Stimulated activated CD8-positive, alpha-beta memory T cell treated with anti-CD3 and anti-CD28 coated beads, Interleukin-2, amount 100 ng/mL, for 1 hour (primary cell): ENCODE measurements around the gene CEP170.

Experiments used
- DNase-seq, 2 donors: peaks; one replicate each; pipeline ENCODE4 v3.0.0-alpha.2; 2020; ENCODE audit warnings: low read depth in 2 of 2

CEP170 gene

DNA sequence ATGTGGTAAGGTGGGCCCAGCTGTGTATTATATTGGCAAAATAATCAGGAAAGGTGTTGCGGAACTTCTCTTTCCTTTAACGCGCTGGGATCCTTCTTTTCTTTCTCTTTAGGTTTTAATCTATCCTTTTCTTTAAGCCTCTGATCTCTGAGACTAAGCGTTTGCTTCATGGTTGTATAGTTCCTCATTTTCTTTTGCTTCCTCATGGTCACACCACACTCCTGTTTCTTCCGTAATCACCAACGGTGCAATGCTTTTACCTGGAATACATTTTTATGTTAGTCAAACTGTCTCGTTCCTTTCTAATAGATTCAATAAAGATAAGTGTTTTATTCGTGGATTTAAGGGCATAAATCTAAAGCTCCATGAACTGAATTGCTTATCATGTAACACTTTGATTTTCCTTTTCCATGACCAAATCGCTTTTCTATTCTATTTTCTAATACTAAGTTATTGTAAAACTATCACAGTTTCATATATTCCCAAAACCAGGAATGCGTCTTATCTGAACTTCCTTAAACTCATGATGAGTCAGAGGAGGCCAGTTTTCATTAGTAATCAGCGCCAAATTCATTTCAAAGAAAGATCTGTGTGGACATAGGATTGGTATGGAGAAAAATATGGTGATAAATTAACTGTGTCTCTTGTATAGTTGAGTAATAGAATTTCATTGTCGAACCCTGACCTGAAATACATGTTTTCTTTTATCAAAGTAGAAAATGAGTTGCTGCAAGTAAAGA, 13.0 kb upstream of the CEP170 start:
- DNase-seq = no peak

DNA sequence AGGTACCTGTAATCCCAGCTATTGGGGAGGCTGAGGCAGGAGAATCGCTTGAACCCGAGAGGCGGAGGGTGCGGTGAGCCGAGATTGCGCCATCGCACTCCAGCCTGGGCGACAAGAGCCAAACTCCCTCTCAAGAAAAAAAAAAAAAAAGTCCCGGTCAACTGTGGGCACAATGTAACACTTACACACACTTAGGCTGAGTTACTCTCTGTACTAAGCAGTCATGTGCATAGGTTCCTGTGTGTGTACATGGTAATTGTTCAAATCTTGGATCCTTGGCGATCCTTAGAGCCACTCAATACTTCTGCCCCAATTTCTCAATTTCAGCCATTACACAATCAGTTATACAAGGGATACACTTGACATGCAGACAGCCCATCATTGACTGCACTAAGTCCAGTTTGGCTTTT, 12.4 kb upstream of the CEP170 start:
- DNase-seq = no peak

DNA sequence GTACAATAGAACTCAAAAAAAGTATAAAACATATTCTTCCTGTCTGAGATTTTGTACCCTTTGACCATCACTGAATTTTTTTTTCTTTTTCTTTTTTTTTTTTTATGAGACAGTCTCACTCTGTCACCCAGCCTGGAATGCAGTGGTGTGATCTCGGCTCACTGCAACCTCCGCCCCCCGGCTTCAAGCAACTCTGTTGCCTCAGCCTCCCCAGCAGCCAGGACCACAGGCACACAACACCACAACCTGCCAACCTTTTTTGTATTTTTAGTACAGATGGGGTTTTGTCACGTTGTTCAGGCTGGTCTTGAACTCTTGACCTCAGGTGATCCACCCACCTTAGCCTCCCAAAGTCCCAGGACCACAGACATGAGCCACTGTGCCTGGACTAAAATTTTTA, 11.2 kb upstream of the CEP170 start:
- DNase-seq = no peak

DNA sequence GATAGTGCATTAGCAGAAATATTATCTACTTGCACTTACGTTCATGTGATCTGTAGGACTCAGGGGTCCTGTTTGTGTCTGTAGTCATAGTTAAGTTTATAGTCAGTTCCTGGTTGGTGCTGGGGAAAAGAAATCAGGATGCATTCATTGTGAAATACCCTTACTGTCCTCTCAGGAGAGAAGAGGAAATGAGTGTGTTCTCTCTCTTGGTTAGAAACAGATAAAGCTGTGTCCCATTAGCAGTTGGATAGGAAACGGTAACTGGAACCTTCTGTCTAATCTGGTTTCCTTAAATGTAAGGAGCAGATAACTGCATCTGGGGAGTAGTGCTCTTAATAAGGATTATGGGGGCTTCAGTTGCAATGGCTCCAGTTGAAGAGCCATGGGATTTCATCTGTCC, 9.6 kb upstream of the CEP170 start:
- no peak for DNase-seq

DNA sequence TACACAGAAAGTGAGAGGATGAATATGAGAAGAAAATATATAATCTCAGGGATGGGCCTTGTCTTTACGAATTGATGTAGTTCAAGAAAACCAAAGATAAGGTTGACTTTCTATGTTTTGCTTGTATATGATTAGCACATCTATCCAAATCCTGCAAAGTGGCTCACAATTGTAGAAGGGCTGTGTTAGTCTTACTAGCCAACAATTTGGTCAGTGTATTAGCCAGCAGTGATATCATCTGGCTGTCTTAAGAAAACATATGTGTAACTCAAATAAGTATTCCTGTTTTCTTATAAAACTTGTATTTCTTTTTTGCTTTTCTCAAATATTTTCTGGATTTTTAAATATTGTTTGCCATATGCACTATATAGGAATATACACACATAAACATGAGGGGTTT, 6.3 kb upstream of the CEP170 start:
- DNase-seq = no peak

DNA sequence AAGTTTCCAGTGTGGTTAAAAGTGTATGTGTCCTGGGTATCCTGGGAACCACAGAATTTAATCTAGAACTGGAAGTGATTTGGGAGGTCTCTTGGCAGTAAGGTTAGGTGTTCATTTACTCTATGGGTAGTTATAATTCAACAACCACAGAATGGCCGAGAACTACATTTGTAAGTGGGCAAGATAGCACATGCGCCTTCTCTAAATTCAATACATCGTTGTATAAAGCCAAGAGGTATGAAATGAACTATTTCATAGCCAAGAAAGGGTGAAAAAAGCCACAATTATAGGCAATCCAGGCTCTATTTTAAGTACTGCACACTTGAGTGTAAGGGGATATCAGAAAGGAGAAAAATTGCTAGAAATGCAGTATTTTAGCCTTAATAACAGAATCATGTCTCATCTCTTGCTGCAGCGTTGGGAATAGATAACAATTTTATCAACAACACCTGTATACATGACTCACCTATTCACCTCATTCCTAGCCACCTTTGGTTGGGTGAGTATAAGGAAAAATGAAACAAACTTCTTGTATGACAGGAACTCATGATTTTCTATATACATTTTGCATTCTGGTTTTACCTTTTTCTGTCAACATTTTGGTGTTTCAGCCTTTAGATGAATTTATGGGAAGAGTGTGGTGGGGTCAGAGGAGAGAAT, 5.3 kb upstream of the CEP170 start:
- no peak for DNase-seq

DNA sequence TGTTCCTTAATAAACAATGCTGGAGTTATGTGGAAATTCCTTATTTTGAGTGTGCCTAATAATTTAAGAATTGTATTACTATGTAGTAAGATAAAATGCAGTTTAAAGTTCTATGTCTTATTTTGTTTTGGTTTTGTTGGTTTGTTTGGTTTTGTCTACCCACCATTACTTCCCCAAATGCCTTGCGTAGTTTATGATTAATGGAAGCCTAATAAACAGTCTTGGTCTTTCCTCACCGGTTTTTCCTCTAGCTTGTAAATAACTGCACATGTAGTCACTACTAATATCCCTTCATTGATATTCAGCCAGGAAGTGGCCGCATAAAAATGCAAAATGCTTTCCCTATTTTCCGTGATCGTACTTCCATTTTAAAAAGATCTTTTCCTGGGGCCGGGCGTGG, 3.6 kb upstream of the CEP170 start:
- no peak for DNase-seq

DNA sequence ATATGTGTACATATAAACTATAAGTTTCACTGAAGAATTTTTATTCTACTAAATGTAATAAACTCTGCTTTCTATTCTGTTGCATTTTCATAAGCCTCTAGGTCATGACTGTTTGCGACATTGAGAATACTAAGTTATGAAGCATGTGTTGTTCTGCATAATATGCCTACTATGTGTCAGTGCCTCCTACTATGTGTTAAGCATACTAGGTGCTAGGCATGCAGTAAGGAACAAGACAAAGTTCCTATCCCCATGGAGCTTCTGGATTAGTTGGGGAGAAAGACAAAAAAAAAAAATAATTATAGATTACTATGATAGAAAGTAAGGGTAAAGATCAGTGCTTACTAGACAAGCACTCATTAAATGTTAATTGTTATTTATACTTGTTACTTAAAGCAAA, 2.1 kb upstream of the CEP170 start:
- no peak for DNase-seq

DNA sequence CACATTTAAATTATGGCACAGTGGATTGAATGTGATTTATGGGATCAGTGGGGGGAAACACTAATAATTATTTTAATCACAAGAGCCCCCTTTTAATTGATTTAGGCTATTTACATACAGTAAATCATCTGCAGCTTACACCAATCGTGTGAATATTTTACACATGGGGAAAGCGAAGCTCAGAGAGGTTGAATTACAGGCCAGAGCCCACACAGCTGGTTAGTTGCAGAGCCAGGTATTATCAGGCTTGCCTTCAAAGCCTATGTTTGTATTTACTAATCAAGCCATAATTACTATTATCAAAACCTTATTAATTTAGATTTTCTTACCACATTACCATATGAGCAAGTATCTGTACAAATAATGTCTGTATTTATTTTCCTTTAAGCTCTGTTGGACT, 1.5 kb upstream of the CEP170 start:
- no peak for DNase-seq

DNA sequence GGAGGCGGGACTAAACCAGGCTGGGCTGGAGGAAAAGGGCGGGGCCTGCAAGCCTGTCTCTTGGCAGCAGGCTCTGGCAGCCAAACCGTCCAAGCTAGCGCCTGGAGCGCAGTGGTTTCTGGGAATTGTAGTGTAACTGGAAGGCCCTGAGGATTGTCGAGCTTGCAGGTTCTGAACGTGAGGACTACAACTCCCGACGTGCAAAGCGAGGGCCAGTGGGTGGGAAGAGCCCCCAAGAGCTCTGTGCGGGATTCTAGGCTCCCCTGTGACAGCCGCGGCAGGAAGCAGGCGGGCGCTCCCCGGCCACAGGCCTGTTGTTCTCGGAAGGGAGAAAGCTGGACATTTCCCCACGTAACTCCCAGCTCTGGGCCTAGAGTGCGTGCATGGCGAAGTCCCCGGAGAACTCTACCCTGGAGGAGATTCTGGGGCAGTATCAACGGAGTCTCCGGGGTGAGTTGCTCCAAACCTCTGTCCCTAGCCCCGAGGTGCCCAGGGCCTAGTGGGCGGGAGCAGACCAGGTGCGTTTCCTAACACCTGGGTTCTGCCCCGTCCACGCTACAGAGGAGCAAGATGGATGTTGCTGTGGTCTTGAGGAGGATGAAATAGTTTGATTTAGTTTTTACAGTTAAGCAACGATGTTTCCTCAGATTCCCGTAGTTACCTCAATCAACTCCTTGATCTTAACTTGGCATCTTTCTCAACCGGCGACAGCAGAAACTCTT, 871 bp upstream of the CEP170 start, which contains the start of gene SDCCAG8:
TSS of gene SDCCAG8 (plus strand) at position 251 of the 722 bp plus-strand sequence. CDS start at position 384, 133 bp downstream.
- DNase-seq = peak; percentile 79 to 85

DNA sequence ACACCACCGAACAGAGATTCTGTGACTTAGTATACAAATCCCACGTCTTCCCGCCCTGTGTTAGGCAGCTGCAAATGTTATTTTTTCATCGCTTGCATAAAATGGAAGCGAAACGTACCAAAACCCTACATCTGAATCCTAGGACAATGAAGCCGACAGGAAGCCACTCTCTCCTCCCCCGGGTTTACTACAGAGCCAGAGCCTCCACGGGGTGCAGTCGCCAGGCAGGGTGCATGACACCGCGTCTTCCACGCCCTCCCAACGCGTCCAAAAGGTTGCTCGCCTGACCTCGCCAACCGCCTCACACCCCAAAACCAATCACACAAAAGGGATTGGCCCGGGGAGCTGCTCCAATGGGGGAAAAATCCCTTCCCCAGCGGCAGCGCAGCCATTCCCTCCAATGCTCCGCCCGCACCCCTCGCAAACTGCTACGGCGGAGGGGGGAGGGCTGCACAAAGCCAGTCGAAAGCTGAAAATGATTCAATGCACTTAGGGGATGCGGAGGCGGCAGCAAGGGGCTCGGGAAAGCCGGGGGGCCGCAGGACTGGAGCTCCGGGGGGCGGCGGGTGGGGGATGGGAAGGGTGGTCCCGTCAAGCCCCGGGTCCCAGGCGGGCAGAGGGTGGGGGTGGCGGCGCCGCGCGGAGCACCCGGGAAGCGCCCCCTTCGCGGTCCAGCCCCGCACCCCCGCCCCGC, 701 bp downstream of the CEP170 start:
- peak; percentile 19 to 20 for DNase-seq

DNA sequence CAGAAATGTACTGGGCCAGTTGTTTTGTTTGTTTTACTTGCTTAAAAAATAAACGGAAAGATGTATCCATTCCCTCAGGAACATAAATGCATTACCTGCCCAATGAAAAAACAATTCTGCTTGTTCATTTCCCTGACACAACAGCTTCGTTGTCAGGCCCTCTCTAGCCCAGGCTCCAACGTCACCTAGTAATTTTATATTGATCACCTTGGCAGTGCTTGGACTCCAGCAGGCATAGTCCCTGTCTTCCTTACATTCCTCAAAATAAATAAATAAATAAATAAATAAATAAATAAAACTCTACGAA, 1.2 kb downstream of the CEP170 start:
- DNase-seq = no peak

DNA sequence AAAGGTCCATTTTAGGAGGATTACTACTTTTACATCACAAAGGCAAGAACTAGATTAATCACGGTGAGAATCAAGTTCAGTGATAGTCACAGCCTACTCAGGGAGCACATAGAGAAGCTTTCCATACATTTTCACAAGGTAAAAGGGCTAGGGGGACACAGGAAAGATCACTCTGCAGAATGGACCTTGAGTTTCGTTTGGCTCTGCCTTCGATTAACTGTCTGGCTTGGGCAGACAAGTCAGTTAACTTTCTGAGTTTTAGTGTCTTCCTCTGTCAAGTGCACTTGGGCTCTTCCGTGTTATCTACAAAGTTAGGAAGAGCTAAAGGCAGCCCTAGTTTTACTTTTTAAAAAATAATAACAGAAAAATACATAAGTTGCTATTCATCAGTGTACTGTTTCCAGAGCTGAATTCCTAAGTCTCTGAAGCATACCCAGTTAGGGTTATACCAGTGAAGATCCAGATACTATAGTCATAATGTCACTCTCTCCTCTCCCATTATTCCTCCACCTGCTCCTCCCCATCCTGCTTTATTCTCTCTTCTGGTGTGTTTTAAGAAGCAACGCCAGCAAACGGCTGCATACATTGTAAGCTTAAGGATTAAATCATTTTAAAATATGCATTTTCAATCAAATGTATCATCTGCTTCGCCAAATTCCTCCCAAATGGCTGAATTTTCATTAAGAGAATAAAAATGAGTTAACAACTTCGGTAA, 1.7 kb downstream of the CEP170 start:
- DNase-seq = no peak

DNA sequence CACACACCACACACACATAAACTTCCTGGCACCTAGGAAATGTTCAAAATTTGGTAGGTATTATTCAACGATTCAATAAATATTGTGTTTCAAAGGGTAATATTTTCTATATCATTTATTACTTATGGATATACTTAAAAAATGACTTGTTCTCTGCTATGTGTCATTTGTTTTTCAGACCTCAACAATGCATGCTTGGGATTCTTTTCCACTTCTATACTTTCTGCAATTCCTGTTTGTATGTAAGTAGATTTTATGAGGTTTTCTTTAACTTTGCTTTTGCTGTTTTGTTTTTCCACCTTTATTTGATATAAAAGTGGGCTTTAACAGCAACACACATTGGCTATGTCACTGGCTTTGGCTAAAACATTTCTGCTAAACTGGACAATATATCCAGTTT, 3.5 kb downstream of the CEP170 start:
- no peak for DNase-seq

DNA sequence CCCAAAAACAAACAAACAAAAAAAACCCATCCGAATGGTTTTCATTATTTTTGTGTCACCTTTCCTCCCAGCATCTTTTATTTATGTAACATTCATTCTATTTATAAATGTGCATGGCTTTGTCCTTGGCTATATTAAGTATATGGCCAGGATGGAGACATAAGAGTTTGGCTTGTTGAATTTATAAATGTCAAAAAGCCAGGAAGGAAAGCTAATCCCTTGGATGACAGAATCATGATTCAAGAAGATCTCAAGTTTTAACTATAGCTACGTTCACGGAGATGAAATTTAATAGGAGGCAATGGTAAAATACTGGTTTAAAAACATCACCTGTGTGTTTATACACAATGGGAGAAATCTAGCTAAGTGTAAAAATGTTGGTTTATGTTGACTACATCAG, 5.0 kb downstream of the CEP170 start:
- DNase-seq = no peak

DNA sequence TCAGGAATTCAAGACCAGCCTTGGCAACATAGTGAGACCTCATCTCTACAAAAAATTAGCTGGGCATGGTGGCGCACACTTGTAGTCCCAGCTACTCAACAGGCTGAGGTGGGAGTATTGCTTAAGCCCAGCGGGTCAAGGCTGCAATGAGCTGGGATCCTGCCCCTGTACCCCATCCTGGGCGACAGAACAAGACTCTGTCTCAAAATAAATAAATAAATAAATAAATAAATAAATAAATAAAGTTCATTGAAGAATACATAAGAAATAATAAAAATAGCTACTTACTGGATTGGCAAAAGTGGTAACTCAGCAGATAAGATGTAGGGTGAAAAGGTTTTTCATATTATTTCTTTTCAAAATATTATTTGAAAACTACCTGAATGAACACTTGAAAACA, 5.9 kb downstream of the CEP170 start:
- DNase-seq = no peak

DNA sequence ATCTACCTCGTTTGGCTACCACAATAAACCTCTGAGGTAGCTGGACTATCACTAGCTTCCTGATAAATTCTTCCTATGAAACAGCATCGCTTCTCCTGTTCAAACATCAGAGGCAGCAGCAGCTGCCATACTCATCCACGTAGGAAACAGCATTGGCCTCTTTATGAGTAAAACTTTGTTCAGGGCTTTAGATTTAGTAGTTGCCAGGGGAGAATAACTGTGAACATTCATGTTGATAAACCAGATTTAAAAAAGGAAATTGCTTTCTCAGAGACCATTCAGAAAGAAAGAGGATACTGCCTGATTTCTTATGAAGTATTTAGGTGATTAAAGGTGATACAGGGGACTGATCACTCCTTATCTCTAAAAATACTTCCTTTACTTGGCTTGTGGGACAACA, 7.2 kb downstream of the CEP170 start:
- no peak for DNase-seq

DNA sequence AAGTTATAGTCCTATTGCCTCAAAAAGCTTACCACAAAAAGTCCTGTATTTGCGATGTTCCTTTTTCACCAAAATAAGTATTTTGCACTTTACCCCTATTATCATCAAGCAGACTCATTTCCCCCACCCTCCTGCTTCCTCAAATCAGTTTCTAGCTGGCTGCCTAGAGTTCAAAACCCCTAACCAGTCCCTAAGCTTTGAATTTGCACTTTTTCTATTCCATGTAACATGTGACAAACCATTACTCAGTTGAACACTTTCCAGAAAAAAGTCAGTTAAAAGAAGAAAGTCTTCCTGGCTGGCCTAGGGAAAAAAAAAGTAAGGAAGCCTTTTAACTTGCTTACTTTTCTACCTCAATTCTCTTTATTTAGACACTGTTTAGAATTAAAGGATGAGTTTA, 8.2 kb downstream of the CEP170 start:
- no peak for DNase-seq

DNA sequence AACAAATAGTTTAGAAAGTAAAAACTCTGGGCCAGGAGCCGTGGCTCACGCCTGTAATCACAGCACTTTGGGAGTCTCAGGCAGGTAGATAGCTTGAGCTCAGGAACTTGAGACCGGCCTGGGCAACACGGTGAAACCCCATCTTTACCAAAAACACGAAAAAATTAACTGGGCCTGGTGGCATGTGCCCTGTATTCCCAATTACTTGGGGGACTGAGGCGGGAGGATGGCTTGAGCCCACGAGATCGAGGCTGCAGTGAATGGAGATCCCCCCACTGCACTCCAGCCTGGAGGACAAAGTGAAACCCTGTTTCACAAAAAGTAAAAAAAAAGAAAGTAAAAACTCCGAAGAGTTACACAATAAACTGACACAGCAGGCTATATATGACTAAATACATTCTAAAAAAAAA, 10.6 kb downstream of the CEP170 start:
- DNase-seq = no peak

DNA sequence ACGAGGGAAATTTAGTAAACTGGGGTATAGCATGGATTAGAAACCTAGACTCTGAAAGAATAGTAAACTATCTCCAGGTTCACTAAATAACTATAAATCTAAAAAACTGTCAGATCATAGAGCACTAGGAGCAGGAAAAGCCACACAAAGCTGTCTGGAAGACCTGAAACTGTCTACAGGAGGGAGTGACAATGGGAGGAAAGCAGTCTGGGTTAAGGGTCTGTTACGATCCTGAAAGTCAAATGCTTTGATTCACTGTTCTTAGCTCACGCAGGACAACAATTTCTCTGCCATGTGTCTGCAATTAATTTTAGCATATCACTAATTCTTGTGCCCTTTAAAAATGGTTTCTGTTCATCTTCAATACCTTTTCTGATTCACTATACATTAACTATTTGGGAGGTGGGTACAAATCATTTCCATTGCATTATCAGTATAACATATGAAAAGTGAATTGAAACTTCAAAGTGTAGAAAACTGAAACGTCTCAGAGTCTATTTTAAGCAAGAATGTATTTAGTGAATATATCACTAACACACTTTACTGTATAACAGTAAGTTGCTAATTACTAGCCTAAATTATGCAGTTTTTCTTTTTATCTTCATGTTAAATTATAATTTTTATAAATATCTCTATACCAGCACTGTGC, 18.4 kb downstream of the CEP170 start:
- no peak for DNase-seq

DNA sequence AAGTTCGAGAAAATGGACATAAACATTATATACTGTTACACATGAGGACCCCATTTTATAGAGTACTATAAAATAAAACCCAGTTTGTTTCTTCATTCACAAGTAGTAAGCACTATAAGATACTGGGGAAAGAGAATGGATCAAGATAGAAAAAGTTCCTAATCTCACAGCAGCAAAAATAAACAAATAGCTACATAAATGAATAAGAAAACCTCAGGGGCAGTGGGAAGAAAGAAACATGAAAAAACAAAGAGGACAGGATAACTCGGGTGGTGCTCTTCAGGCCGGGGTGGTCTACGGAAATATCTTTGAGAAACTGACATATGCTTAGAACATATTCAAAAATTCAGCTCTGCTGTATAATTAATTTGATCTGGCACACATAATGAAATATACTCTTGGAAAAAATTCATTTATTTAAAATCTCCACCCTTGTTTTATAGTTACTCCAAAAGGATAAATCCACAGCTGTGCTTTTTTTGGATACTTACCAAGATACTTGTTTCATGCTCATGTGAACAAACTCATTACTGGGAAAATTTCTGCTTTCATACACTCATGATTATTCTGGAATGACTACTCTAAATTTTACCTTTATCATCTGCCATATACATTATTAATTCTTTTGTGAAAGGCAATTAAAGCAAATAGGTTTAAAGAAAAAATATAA, 20.0 kb downstream of the CEP170 start:
- no peak for DNase-seq
